GM19351 (cell line): Measurements from ENCODE around the gene MYCN.
"Not testable (repeated sequence)": the region's sequence is repeated elsewhere in the genome, so short reads cannot be mapped to it uniquely, and the experiment has no call there.

Experiments used
- ATAC-seq: cut with Tn5 transposase; IDR thresholded peaks from one replicate; pipeline ENCODE4 v1.9.1; 2021; ENCODE audit warnings: mild to moderate bottlenecking, moderate library complexity; ENCODE audit not compliant: unreplicated experiment

The MYCN gene

DNA sequence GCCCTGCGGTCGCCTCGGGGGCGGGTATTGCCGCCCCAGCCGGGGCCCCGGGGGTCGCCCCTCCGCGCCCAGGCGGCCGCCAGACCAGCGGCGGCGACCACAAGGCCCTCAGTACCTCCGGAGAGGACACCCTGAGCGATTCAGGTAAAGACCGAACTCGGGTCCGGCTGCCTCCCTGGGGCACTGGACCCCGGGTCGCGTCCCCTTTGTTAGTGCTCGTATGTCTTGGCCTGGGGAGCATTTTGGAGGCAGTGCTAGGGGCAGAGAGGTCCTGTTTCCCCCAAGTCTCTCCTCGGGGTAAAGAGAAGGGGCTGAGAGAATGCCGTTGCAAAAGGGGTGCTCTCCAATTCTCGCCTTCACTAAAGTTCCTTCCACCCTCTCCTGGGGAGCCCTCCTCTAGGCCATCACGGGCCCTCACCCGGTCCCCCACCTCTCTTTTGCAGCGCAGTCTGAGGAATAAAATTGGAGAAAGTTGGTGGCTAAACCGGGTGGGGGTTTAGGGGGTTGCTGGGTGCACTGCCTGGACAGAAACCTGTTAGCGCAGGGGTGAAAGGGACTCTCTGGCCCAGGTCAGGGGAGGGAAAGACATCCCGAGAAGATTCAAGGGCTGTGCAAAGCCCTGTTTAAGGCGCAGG is 2.5 kb downstream of the MYCN start:
- no peak for ATAC-seq

DNA sequence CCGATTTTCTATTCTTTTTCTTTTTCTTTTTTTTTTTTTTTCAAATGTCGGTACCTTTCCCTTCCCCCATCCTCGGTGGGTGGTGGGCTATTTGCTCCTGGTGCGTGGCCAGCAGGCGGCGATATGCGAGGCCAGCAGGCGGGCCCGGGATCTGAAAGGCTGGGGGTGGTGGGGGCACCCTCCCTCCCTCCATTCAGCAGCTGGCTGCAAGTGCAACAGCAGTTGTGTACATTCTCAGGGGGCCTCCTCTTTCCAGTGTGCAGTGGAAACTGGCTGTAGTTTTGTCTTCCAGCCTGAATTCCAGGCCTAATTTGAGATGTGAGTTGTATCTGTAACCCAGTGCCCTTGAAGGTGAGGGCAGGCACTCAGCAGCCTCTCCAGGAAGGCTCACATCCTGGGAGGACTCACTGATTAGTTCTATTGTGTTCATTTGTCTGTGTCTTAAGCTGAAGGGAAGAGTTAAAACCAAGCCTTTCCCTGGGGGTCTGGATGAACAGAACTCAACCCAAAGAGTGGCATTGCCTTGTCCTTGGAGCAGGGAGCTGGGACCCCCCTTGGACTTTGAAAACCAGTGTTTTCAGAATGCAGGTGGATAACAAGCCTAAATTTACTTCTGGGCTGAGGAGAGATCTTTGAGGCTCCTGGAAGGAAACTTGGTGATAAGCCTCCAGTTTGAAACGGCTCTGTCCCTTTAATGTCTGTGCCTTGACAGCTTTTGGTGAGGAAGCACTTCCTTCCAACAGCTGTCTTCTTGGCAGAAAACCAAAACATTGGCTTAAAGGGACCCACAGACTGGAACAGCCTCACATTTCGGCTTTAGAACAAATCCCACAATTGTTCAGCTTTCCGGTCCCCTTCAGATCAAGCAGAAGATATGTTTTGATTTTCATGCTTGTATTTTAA is 3.3 kb downstream of the MYCN start:
- ATAC-seq: no peak

DNA sequence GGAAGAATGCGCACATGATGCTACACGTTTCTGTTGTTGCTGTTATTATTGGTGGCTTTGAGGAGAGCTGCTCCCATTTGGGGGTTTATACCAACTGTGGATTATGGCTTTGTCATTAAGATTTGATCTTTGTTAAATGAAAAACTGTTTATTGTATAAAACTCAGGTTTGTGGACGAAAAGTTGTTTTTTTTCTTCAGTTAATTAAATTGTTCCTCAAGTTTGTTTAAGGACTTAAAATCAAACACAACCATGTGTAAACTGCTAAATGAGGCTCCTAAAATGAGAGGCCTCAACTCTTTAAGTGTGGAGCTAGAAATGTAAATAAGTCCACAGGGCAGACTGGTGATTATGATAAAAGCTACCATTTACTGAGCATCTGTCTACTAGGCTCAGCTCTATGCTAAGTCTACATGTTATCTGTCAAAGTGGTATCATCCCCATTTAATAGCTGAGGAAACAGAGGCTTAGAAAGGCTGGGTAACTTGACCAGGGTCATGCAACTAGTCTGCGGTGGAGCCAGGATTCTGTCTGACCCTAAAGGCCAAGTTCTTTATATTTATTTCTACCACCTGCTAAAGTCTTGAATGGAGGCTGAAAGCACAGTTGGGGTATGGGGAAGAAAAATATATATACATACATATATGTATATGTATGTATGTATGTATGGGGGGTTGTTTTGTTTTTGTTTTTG is 4.1 kb downstream of the MYCN start:
- ATAC-seq: no peak

DNA sequence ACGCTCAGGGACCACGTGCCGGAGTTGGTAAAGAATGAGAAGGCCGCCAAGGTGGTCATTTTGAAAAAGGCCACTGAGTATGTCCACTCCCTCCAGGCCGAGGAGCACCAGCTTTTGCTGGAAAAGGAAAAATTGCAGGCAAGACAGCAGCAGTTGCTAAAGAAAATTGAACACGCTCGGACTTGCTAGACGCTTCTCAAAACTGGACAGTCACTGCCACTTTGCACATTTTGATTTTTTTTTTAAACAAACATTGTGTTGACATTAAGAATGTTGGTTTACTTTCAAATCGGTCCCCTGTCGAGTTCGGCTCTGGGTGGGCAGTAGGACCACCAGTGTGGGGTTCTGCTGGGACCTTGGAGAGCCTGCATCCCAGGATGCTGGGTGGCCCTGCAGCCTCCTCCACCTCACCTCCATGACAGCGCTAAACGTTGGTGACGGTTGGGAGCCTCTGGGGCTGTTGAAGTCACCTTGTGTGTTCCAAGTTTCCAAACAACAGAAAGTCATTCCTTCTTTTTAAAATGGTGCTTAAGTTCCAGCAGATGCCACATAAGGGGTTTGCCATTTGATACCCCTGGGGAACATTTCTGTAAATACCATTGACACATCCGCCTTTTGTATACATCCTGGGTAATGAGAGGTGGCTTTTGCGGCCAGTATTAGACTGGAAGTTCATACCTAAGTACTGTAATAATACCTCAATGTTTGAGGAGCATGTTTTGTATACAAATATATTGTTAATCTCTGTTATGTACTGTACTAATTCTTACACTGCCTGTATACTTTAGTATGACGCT is 5.8 kb downstream of the MYCN start:
- ATAC-seq: no peak

DNA sequence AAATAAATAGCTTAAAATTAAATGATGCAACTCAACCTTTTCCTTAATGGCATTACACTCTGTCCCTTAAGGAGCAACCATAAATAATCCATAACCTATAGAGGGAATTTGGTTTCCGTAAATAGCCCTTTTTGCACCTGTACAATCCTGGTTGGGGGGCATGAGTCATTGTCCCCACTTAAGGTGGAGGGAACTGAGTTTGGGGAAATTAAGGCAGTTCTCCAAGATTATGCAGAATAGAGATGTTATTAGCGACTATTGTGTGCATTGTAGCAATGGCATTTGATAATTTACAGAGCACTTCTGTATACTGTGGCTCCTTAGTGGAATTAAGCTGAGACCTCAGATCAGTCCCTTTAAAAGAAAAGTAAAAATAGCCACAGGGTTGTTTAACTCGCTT is 6.6 kb downstream of the MYCN start:
- ATAC-seq: no peak

DNA sequence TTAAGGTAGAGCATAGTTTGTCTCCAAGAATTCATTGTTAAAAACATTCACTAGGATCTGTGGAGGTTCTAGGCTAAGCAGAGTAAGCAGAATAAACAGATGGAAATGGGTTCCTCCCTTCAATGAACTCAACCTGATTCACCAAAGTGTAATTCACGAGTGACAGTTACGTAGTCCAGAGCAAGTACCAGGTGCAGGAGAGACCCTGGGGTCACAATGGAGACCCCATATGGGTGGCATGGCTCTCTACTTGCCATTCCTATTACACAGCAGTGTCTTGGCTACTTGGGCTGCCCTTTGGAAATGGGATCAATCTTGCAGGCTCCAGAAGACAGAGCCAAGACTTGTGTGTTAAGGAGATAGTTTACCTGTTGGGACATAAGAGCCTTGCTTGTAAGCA is 7.1 kb downstream of the MYCN start:
- ATAC-seq: no peak

DNA sequence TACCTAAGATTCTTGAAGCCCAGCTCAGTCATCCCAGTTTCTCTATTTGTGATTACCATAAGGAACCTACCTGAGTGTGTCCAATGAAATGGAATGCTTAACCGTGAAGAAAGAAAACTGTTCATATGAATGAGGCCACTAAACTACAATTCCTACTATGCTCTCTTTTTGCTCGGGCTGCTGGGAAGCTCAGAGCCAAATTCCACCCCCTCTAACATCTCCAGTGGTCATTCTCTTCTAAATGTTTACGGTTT is 8.3 kb downstream of the MYCN start:
- ATAC-seq: no peak

DNA sequence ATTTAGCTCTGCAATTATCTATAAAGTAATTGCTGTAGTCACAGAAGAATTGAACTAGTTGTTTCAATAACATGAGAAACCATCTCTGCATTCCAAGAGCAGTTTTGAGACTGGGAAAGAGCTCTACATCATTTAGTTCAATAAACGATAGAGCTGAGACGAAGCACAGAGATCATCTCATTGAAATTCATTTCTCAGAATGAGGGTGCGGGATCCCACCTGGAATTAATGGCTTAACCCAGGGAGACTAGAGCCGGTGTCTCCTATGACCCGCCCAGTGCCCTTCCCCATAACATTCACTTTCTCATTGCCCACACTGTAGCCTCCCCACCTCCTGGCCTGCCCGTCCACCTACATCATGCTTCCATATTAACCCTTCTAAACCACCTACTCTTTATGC is 8.8 kb downstream of the MYCN start:
- no peak for ATAC-seq

DNA sequence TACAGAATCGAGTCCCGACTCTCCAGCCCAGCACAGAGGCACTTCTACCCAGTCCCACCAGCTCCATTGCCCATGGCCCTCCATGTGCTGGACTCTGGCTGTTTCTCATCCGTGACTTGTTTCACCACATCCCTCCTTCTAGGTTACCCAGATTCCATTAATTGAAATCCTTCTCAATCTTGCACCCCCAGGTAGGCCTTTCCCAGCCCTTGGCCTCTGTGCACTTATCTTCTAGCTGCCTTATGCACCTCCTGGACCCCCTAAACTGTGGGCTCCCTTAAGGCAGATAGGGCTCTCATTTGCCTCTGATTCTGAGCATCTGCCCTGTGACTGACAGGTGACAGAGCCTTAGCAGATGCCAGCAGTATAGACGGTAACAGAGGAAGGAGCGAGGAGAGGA is 9.2 kb downstream of the MYCN start:
- no peak for ATAC-seq

DNA sequence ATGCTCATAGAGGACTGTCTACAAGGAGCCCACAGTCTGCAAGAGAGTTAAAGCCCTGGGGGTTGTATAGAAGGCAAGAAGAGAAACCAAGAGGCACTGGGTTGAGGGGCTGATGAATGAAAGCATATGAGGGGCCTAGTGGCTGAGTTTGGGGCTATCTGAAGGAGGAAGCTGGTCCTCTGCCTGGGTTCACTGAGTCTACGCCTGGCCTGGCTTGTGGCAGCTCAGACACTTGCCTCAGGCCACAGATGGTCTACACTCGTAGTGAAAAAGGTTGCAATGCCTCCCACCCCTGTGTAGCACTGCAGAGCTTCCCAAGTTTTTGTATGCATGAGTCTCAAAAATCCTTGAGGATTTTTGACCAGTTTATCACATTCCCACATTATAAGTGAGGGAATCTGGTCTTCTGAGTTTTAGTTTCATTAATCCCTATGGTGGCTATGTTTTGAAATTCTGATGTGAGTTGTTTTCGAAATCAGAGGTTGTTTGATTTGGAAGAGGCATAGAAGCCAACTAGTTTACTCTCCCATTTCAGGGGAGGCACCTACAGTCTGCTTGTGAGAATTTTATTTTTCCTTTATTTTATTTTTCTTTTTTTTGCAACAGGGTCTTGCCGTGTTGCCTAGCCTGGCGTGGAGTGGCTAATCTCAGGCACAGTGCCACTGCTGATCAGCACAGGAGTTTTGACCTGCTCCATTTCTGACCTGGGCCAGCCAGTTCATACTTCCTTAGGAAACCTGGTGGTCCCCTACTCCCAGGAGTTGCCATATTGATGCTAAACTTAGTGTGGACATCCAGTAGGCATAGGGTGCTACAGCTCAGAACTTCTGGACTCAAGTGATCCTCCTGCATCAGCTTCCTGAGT is 10.0 kb downstream of the MYCN start:
- no peak for ATAC-seq

DNA sequence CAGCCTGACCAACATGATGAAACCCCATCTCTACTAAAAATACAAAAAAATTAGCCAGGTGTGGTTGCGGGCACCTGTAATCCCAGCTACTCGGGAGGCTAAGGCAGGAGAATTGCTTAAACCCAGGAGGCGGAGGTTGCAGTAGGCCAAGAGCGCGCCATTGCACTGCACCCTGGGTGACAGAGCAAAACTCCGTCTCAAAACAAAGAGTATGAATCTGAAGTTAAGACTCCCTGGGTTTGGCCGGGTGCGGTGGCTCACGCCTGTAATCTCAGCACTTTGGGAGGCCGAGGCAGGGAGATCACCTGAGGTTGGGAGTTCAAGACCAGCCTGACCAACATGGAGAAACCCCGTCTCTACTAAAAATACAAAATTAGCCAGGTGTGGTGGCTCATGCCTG is 11.6 kb downstream of the MYCN start:
- ATAC-seq: not testable (repeated sequence)

DNA sequence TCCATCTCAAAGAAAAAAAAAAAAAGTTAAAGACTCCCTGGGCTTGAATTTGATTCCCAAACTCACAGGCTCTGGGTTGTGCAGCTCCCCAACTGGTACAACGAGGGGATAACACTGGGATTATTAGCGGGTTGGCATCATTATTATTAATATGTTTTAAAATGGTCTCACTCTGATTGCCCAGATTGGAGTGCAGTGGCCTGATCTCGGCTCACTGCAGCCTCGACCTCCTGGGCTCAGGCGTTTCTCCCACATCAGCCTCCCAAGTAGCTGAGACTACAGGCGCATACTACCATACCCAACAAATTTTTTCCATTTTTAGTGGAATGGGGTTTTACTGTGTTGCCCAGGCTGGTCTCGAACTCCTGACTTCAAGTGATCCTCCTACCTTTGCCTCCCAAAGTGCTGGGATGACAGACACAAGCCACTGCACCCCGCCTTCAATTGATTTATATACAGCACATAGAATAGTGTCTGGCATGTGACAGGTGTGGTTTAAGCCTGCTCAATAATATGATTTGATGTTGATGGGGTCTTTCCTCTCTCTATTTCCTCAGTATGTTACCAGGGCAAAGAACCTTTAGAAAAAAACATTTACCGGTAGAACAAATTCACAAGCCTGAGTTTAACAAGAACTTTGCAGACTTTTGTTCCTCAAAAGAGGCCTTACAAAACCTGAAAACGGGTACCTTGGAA is 12.2 kb downstream of the MYCN start:
- ATAC-seq: no peak

DNA sequence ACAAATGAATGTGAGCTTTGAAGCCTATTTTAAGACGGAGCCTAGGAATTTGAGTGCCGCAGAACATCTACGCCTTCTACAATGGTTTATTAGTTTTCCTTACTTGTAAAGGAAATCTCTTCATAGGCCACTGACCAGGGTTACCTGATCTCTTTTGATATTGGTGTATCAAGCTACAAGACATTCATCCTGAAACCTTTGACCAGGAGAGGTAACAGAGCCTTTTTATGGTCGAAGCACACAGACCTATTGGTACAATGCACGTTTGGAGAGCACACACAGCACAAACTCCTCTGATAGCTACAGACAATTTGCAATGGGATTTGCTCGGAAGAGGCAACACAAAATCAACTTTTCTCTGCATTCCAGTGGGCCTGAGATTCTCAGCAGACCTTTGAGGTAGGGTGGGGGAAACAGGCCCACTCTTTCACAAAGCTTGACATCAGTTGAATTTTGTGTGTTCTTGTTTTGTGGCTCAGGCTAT is 12.8 kb downstream of the MYCN start:
- no peak for ATAC-seq

DNA sequence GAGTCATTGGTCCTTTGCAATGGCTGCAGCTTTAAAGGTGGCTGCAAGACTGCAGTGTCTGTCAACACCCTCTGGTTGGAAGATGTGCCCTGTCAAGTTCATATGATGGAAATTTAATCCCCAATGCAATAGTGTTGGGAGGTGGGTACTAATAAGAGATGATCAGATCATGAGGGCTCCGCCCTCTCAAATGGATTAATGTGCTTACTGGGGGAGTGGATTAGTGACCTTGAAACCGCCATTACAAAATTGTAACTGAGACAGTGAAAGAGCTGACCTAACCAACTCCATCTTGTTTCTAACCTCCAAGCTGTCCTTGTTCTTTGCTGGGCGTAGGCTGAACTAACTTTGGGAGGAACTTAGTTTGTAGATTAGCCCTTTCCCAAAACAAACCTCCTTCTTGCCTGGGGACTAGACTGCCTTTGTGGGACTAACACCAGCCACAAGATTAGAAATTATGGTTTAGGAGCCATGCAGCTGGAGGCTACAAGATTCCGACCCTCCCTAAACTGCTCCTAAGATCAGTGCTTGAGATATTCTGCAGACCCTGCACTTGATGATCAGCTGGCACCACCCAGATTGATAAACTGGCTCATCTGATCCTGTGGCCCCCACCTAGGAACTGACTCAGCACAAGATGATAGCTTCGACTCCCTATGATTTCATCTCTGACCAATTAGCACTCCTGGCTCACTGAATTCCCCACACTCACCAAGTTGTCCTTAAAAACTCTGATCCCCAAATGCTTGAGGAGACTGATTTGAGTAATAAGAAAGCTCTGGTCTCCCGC is 13.7 kb downstream of the MYCN start:
- ATAC-seq: no peak

DNA sequence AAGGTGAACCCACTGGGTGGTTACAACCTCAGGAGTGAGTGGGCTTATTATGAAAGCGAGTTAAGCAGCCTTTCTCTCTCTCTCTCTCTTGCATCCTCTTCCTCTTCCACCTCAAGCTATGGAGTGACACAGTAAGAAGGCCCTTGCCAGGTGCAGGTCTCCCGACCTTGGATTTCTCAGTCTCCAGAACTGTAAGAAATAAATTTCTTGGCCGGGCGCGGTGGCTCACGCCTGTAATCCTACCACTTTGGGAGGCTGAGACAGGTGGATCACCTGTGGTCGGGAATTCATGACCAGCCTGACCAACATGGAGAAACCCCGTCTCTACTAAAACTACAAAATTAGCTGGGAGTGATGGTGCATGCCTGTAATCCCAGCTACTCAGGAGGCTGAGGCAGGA is 14.4 kb downstream of the MYCN start:
- ATAC-seq: no peak

DNA sequence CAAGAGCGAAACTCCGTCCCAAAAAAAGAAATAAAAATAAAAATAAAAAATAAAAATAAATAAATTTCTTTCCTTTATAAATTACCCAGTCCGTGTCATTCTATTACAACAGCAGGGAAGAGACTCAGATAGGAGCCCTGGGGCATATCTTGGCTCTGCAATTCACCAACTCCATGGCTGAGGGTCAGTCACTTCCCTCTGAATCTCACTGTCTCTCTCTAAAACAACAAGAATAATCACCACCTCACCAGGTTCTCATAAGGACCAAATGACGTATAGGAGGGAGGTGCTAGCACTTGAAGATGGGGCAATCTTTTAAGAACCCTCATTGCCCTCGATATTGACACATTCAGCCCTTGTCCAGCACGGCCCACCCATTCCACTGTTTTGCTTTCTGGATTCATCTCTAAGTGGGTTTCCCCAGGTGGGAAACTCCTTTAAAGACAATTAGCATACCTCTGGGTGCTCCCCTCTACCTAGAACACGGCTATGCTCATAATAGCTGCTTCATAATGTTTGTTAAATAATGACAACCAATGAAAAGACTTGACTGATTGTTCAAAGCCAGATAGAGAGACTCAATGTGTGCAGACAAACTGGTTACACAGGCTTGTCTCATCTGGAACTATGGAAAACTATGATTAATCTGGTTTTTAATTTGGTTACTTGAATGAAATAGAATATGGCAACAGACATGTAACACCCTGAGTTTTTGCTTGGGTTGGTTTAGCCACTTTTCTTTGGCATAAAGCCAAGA is 15.1 kb downstream of the MYCN start:
- ATAC-seq: no peak

DNA sequence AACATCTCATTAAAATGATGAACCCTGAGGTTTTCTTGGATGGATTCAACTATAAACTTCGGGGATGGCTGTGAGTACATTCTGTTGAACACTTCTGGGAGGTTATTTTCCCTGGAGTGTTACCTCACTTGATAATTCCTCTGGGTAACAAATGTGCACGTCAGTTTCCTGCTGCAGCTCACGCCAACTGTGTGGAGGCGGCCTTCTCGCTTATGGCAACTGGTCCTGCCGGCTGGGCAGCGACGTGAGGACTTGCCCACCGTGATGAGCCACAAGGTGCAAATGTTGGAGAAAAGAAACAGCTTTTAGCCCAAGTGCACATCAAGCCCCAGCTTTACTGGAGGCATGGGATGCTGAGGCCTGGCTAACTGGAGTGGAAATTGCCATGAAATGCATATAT is 15.9 kb downstream of the MYCN start:
- no peak for ATAC-seq
